Measurements from ENCODE around the gene NOL4L. TPM values are rescaled to one million over a fixed set of nuclear protein-coding genes. Genes with fewer than 3 reads are reported as not detected.

The NOL4L gene
- polyA plus RNA-seq, 1 experiment: 10.9 TPM

DNA sequence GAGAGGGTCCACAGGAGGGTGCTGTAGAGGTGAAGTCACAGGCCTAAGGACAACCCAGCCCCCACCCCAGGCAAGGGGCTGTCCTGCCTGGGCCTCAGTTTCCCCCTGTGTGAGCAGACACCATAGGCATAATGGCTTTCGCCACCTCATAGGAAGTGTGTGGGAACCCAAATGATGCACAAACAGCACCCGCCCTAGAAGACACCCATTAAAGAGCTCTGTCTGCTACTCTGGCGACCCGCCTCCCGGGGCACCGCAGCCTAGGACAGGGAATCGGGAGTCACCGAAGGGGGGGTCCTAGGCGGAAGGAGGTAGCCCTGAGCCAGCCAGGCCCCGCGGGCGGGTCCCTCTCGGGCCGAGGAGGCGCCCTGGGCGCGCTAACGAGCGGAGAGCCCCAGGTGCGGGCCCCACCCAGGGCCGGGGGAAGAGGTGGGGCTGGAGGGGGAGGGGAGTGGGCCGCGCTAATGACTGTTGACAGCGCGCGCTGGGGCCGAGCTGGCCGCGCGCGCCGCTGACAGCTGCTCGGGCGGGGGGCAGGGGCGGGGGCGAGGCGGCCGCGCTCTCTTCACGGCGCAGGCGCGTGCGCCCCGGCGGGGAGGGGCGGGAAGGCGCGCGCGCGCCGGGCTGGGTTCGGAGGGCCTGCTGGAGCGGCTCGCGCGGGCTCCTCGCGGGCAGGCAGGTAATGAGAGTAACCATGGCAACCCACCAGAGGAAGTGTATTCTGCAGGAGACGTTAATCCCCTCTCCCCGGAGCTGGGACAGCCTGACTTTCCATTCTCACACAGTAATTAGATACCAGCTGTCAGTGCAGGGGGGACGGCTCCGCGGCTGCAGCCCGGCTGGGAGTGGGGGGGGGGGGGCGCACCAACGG, 48.9 kb downstream of the NOL4L start:
- ChIA-PET POLR2A (no interaction called here), CTCF (interaction anchor here (2.9 kb wide), 1 partner anchor 14 kb away, joined by 12 read pairs; no protein-coding TSS in a partner anchor)
- no peak for TF ChIP-seq CTCF (IDR thresholded peaks at IDR 0.05; ENCODE audit: insufficient read depth, low read depth, low read length)
- Histone ChIP-seq H3K27me3 (ENCODE audit: control insufficient read depth, insufficient read depth, low read length) (peaks cover 7% of the 10 kb centered on the region), H3K4me3 (ENCODE audit: low read depth, low read length) (peak overlapping the region; percentile 23), H3K36me3 (ENCODE audit: control insufficient read depth, insufficient read depth, low read length) (no peaks in the 10 kb centered on the region)
- DNase-seq (ENCODE audit: low read depth): no peak

DNA sequence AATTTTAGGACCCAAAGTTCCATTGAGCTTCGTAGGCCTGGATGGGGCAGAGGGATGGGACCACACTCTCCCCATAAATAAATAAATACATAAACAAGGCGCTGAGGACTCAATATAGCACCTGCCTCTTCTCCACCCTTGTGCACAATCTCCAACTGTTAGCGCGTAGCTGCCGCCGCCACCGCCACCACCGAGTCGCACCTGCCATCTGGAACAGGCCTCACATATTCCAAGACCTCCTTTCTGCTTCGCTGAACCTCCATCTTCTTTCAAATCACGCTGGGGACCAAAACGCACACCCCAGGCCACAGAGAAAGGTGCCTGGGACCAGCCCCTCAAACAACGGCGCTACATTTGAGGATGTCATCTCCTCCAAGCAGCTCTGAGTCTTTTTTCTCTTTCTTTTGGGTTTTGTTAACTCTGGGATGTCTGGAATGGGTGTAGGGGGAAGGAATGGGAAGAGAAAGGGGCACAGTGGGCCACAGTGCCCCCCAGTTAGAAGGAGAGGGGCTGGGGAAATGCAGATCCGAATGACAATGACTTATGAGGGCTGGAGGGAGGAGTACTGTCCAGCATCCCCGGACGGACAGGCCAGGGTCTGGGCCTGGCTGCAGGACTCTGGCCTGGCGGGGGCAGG, 49.7 kb downstream of the NOL4L start:
- Histone ChIP-seq H3K4me3 (ENCODE audit: low read depth, low read length) (no peak overlapping the region), H3K27me3 (ENCODE audit: control insufficient read depth, insufficient read depth, low read length) (peaks cover 7% of the 10 kb centered on the region), H3K36me3 (ENCODE audit: control insufficient read depth, insufficient read depth, low read length) (no peaks in the 10 kb centered on the region)
- ChIA-PET CTCF (interaction anchor here (0.9 to 2.9 kb wide), 2 partner anchors 13 to 117 kb away, joined by 4 to 12 read pairs; no protein-coding TSS in a partner anchor), POLR2A (no interaction called here)
- TF ChIP-seq CTCF (IDR thresholded peaks at IDR 0.05; ENCODE audit: insufficient read depth, low read depth, low read length): no peak
- DNase-seq (ENCODE audit: low read depth): no peak

DNA sequence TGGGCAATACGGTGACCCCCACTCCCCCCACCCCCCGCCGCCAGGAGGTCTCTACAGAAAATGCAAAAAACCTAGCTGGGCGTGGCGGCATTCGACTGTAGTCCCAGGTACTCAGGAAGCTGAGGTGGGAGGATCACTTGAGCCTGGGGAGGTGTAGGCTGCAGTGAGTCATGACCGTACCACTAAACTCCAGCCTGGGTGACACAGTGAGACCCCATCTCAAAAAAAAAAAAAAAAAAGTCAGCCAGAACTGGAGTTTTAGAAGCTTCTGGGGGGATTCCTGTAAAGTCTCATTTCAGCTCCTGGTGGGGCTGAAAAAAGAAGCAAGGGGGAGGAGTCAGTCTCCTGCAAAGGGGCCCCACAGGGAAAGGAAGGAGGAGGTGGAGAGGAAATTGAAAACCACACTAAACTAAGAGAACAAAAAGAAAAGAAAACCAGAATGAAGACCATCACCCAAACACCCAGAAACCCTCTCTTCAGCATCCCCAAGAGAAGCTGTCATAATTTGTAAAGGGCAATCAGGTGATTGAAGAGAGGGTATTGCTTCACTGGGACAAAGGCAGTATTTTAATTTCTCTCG, 50.4 kb downstream of the NOL4L start:
- H3K4me3 ChIP-seq (ENCODE audit: low read depth, low read length): no peak overlapping the region
- TF ChIP-seq CTCF (IDR thresholded peaks at IDR 0.05; ENCODE audit: insufficient read depth, low read depth, low read length): no peak
- ChIA-PET CTCF (interaction anchor here (0.6 to 2.9 kb wide), 4 partner anchors 13 to 118 kb away, joined by 3 to 12 read pairs (median 5); no protein-coding TSS in a partner anchor), POLR2A (no interaction called here)
- no peaks in the 10 kb centered on the region for H3K36me3 ChIP-seq (ENCODE audit: control insufficient read depth, insufficient read depth, low read length)
- DNase-seq (ENCODE audit: low read depth): no peak
- H3K27me3 ChIP-seq (ENCODE audit: control insufficient read depth, insufficient read depth, low read length): peaks cover 7% of the 10 kb centered on the region

- ChIA-PET CTCF (interaction anchor here (1.1 to 2.9 kb wide), 2 partner anchors 12 to 114 kb away, joined by 5 to 12 read pairs; no protein-coding TSS in a partner anchor), POLR2A (no interaction called here)
- Histone ChIP-seq H3K36me3 (ENCODE audit: control insufficient read depth, insufficient read depth, low read length) (no peaks in the 10 kb centered on the region), H3K4me3 (ENCODE audit: low read depth, low read length) (no peak overlapping the region), H3K27me3 (ENCODE audit: control insufficient read depth, insufficient read depth, low read length) (peaks cover 8% of the 10 kb centered on the region)
- DNase-seq (ENCODE audit: low read depth): no peak
- no peak for TF ChIP-seq CTCF (IDR thresholded peaks at IDR 0.05; ENCODE audit: insufficient read depth, low read depth, low read length)
Observed at GRCh38 chr20:32533732-32534131, 51.4 kb downstream of the NOL4L start.

- DNase-seq (ENCODE audit: low read depth): no peak
- no peaks in the 10 kb centered on the region for H3K36me3 ChIP-seq (ENCODE audit: control insufficient read depth, insufficient read depth, low read length)
- TF ChIP-seq CTCF (IDR thresholded peaks at IDR 0.05; ENCODE audit: insufficient read depth, low read depth, low read length): no peak
- ChIA-PET CTCF (interaction anchor here (1.1 to 2.5 kb wide), 3 partner anchors 9 to 120 kb away, joined by 3 to 10 read pairs (median 7); no protein-coding TSS in a partner anchor), POLR2A (no interaction called here)
- peaks cover 6% of the 10 kb centered on the region for H3K27me3 ChIP-seq (ENCODE audit: control insufficient read depth, insufficient read depth, low read length)
- no peak overlapping the region for H3K4me3 ChIP-seq (ENCODE audit: low read depth, low read length)
Observed at GRCh38 chr20:32532246-32532645, 52.9 kb downstream of the NOL4L start.

Measured in BJ (cell line).